K562 (cell line): ENCODE data around the gene LGALS7.

Experiments
- ASH1L ChIP-seq: fragments of 450-650 bp; IDR thresholded peaks from 2 replicates; pipeline ENCODE4 v1.6.1; 2018; ENCODE audit warnings: borderline replicate concordance, mild to moderate bottlenecking, low read depth; ENCODE audit not compliant: partially characterized antibody
- JUN ChIP-seq, 2 experiments: sonication (generic) in 1 of 2; formaldehyde crosslinking in 1 of 2; IDR thresholded peaks; 2 replicates each; pipeline versions ENCODE4 v1.6.1 to v1.8.0; 2012 to 2022; ENCODE audit warnings: borderline replicate concordance in 2 of 2, mild to moderate bottlenecking in 2 of 2, improper control_type of control experiment in 1 of 2, low read depth in 1 of 2, low read length in 1 of 2, missing genetic modification reagents in 1 of 2
- MECOM ChIP-seq: fragments of 250-450 bp; sonication (Bioruptor Pico); IDR thresholded peaks from 2 replicates; pipeline ENCODE4 v1.8.0; 2022; ENCODE audit warnings: inconsistent platforms
- SIN3A ChIP-seq, 2 experiments: fragments of 150-350 bp in 1 of 2; IDR thresholded peaks; 2 replicates each; pipeline ENCODE4 v1.6.1; 2011 to 2016; ENCODE audit warnings: borderline replicate concordance in 2 of 2, low read depth in 2 of 2, low read length in 2 of 2, mild to moderate bottlenecking in 2 of 2, moderate library complexity in 2 of 2; ENCODE audit not compliant: control insufficient read depth in 1 of 2
- ZNF780A ChIP-seq: fragments of 250-450 bp; sonication (Bioruptor Pico); IDR thresholded peaks from 2 replicates; pipeline ENCODE4 v1.5.0; 2021; ENCODE audit warnings: mild to moderate bottlenecking
- TF ChIP-seq, protein P1 (sequence below), 3 experiments: IDR thresholded peaks in 2 of 3; conservative IDR thresholded peaks in 1 of 3; 2 replicates each; pipeline ENCODE4 v1.5.1; 2011 to 2012; ENCODE audit warnings: low read length in 3 of 3, mild to moderate bottlenecking in 3 of 3, control low read depth in 2 of 3, improper control_type of control experiment in 1 of 3, inconsistent platforms in 1 of 3, low read depth in 1 of 3, mixed read lengths in 1 of 3, moderate library complexity in 1 of 3; ENCODE audit not compliant: insufficient read depth in 2 of 3

DNA sequence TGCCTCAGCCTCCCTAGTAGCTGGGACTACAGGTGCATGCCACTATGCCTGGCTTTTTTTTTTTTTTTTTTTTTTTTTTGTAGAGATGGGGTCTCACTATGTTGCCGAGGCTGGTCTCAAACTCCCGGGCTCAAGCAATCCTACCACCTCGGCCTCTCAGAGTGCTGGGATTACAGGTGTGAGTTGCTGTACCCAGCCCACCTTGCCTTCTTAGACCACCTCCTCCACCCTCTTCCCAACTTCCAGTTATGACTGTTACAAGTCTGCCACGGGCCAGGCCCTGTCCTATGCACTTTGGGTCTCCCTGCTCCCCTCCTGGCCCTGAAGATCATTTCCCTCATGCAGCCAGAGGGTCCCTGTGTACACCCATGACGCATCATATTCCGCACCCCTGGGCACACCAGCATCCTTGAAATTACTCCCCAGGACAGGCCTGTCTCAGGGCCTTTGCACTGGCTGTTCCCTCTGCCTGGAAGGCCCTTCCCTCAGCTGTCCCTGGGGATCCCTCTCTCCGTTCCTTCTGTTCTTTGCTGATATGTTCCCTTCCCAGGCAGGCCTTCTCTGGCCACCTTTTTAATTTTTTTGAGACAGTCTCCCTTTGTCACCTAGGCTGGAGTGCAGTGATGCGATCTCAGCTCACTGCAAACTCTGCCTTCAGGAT is 36.4 kb upstream of the LGALS7 start:
- no peak for TF ChIP-seq JUN (IDR thresholded peaks at IDR 0.05; ENCODE audit: borderline replicate concordance, low read depth, low read length)
- TF ChIP-seq JUN (CRISPR knock-in tag; IDR thresholded peaks at IDR 0.05; ENCODE audit: borderline replicate concordance): no peak
- TF ChIP-seq ZNF780A (CRISPR knock-in tag): no peak
- TF ChIP-seq ASH1L: no peak
- TF ChIP-seq SIN3A (IDR thresholded peaks at IDR 0.05; ENCODE audit: borderline replicate concordance in 2 of 2, control insufficient read depth in 1 of 2, low read depth in 2 of 2, low read length in 2 of 2): no peak
- no peak for TF ChIP-seq MECOM (CRISPR knock-in tag)
- TF ChIP-seq, protein P1, sequence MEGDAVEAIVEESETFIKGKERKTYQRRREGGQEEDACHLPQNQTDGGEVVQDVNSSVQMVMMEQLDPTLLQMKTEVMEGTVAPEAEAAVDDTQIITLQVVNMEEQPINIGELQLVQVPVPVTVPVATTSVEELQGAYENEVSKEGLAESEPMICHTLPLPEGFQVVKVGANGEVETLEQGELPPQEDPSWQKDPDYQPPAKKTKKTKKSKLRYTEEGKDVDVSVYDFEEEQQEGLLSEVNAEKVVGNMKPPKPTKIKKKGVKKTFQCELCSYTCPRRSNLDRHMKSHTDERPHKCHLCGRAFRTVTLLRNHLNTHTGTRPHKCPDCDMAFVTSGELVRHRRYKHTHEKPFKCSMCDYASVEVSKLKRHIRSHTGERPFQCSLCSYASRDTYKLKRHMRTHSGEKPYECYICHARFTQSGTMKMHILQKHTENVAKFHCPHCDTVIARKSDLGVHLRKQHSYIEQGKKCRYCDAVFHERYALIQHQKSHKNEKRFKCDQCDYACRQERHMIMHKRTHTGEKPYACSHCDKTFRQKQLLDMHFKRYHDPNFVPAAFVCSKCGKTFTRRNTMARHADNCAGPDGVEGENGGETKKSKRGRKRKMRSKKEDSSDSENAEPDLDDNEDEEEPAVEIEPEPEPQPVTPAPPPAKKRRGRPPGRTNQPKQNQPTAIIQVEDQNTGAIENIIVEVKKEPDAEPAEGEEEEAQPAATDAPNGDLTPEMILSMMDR (IDR thresholded peaks at IDR 0.05 in 2 of 3, conservative IDR thresholded peaks at IDR 0.05 in 1 of 3; ENCODE audit: insufficient read depth in 2 of 3, low read depth in 1 of 3, low read length in 3 of 3): no peak
